Ectodermal cell (in vitro differentiated cells): ENCODE results near the gene KLK2.

Experiments used
- H3K27ac ChIP-seq: 2 replicates; pipeline ENCODE4 v1.7.0; 2013; ENCODE audit warnings: mild to moderate bottlenecking, low read depth, low read length; ENCODE audit not compliant: insufficient read depth, poor library complexity, severe bottlenecking
- H3K27me3 ChIP-seq: 2 replicates; pipeline ENCODE4 v1.7.0; 2013; ENCODE audit warnings: mild to moderate bottlenecking, low read length; ENCODE audit not compliant: insufficient read depth, control insufficient read depth, poor library complexity, severe bottlenecking
- H3K36me3 ChIP-seq: one replicate; pipeline ENCODE4 v1.7.0; 2013; ENCODE audit warnings: low read length; ENCODE audit not compliant: control insufficient read depth, insufficient read depth
- H3K4me1 ChIP-seq: one replicate; pipeline ENCODE4 v1.7.0; 2013; ENCODE audit warnings: low read length; ENCODE audit not compliant: control insufficient read depth, insufficient read depth
- H3K4me3 ChIP-seq: 2 replicates; pipeline ENCODE4 v1.7.0; 2013; ENCODE audit warnings: low read depth, low read length, control low read depth; ENCODE audit not compliant: insufficient read depth
- H3K9me3 ChIP-seq: 2 replicates; pipeline ENCODE4 v1.7.0; 2013; ENCODE audit warnings: mild to moderate bottlenecking, low read length, moderate library complexity; ENCODE audit not compliant: control insufficient read depth
- WGBS, 2 experiments: methylation state at CpG; one replicate each; pipeline ENCODE4 v1.1.7; 2013; ENCODE audit warnings: missing lambda C conversion rate in 2 of 2; 5-methylcytosine and 5-hydroxymethylcytosine counted together

KLK2 gene

DNA sequence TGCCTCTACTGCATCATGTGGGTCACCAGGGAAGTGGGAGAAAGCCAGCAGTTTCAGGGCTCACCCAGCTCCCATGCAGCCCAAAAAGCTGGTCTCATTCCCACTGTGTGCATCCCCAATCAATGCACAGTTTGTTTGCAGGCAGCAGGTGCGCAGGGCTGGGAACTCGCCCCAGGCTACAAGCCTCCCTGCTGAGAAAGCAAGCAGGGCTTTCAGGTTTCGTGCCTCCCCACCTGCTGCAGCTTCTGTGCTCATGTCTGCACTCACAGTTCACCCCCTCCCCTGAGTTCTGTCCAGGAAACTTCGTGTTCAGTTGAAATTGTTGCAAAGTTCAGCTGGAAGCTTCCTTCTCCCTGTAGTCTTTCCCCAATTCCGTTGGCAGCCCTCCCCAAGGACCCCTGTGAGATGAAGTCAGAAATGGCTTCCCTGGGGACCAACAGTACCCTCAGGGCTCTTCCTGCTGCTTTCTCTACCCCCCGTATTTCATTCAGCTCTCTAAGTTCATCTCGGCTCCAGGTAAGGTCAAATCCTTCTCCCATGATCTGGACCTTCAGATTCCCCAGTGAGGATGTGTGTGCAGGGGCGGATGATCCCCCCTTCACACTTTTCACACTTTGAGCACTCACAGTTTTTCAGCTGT is 28.8 kb upstream of the KLK2 start:
- H3K4me1 ChIP-seq: no peaks in the 10 kb centered on the region
- H3K9me3 ChIP-seq: no peaks in the 10 kb centered on the region
- no peaks in the 10 kb centered on the region for H3K36me3 ChIP-seq
- peaks cover 20% of the 10 kb centered on the region for H3K27me3 ChIP-seq
- H3K4me3 ChIP-seq: no peak overlapping the region
- no peak overlapping the region for H3K27ac ChIP-seq
- WGBS, 2 experiments: 35 to 44% methylated on average over 8 of the region's 8 CpGs

DNA sequence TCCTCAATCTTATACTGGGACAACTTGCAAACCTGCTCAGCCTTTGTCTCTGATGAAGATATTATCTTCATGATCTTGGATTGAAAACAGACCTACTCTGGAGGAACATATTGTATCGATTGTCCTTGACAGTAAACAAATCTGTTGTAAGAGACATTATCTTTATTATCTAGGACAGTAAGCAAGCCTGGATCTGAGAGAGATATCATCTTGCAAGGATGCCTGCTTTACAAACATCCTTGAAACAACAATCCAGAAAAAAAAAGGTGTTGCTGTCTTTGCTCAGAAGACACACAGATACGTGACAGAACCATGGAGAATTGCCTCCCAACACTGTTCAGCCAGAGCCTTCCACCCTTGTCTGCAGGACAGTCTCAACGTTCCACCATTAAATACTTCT is 22.5 kb upstream of the KLK2 start:
- Histone ChIP-seq H3K36me3 (no peaks in the 10 kb centered on the region), H3K27ac (no peak overlapping the region), H3K4me3 (no peak overlapping the region), H3K27me3 (peaks cover 5% of the 10 kb centered on the region), H3K4me1 (no peaks in the 10 kb centered on the region), H3K9me3 (no peaks in the 10 kb centered on the region)
- WGBS, 2 experiments: 40 to 61% methylated on average over 2 to 3 of the region's 3 CpGs

DNA sequence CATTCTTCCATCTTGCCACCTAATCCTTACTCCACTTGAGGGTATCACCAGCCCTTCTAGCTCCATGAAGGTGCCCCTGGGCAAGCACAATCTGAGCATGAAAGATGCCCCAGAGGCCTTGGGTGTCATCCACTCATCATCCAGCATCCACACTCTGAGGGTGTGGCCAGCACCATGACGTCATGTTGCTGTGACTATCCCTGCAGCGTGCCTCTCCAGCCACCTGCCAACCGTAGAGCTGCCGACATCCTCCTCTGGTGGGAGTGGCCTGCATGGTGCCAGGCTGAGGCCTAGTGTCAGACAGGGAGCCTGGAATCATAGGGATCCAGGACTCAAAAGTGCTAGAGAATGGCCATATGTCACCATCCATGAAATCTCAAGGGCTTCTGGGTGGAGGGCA is 21.6 kb upstream of the KLK2 start:
- H3K4me3 ChIP-seq: no peak overlapping the region
- H3K27me3 ChIP-seq: peaks cover 5% of the 10 kb centered on the region
- H3K9me3 ChIP-seq: no peaks in the 10 kb centered on the region
- no peaks in the 10 kb centered on the region for H3K4me1 ChIP-seq
- no peaks in the 10 kb centered on the region for H3K36me3 ChIP-seq
- 74 to 75% methylated on average over 4 of the region's 4 CpGs for WGBS, 2 experiments
- H3K27ac ChIP-seq: no peak overlapping the region

DNA sequence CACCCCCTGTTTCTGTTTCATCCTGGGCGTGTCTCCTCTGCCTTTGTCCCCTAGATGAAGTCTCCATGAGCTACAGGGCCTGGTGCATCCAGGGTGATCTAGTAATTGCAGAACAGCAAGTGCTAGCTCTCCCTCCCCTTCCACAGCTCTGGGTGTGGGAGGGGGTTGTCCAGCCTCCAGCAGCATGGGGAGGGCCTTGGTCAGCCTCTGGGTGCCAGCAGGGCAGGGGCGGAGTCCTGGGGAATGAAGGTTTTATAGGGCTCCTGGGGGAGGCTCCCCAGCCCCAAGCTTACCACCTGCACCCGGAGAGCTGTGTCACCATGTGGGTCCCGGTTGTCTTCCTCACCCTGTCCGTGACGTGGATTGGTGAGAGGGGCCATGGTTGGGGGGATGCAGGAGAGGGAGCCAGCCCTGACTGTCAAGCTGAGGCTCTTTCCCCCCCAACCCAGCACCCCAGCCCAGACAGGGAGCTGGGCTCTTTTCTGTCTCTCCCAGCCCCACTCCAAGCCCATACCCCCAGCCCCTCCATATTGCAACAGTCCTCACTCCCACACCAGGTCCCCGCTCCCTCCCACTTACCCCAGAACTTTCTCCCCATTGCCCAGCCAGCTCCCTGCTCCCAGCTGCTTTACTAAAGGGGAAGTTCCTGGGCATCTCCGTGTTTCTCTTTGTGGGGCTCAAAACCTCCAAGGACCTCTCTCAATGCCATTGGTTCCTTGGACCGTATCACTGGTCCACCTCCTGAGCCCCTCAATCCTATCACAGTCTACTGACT is 18.4 kb upstream of the KLK2 start, which contains the start of gene KLK3:
Gene KLK3 (plus strand): TSS at position 280 of the 775 bp plus-strand sequence. CDS start 41 bp downstream, at position 321.
- 73 to 74% methylated on average over 9 of the region's 9 CpGs for WGBS, 2 experiments
- no peaks in the 10 kb centered on the region for H3K9me3 ChIP-seq
- no peaks in the 10 kb centered on the region for H3K4me1 ChIP-seq
- H3K27ac ChIP-seq: no peak within 1 kb of the TSS
- no peaks in the 10 kb centered on the region for H3K36me3 ChIP-seq
- H3K27me3 ChIP-seq: peaks cover 5% of the 10 kb centered on the region
- H3K4me3 ChIP-seq: no peak within 1 kb of the TSS

DNA sequence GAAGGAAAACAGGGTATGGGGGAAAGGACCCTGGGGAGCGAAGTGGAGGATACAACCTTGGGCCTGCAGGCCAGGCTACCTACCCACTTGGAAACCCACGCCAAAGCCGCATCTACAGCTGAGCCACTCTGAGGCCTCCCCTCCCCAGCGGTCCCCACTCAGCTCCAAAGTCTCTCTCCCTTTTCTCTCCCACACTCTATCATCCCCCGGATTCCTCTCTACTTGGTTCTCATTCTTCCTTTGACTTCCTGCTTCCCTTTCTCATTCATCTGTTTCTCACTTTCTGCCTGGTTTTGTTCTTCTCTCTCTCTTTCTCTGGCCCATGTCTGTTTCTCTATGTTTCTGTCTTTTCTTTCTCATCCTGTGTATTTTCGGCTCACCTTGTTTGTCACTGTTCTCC is 15.9 kb upstream of the KLK2 start:
- no peak overlapping the region for H3K27ac ChIP-seq
- H3K36me3 ChIP-seq: no peaks in the 10 kb centered on the region
- no peaks in the 10 kb centered on the region for H3K4me1 ChIP-seq
- WGBS, 2 experiments: 79 to 82% methylated on average over 6 of the region's 6 CpGs
- H3K27me3 ChIP-seq: no peaks in the 10 kb centered on the region
- no peaks in the 10 kb centered on the region for H3K9me3 ChIP-seq
- H3K4me3 ChIP-seq: no peak overlapping the region

DNA sequence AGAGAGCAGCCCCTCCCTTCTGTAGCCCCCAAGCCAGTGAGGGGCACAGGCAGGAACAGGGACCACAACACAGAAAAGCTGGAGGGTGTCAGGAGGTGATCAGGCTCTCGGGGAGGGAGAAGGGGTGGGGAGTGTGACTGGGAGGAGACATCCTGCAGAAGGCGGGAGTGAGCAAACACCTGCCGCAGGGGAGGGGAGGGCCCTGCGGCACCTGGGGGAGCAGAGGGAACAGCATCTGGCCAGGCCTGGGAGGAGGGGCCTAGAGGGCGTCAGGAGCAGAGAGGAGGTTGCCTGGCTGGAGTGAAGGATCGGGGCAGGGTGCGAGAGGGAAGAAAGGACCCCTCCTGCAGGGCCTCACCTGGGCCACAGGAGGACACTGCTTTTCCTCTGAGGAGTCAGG is 14.4 kb upstream of the KLK2 start:
- Histone ChIP-seq H3K27ac (no peak overlapping the region), H3K4me1 (no peaks in the 10 kb centered on the region), H3K36me3 (no peaks in the 10 kb centered on the region), H3K9me3 (no peaks in the 10 kb centered on the region), H3K4me3 (no peak overlapping the region), H3K27me3 (no peaks in the 10 kb centered on the region)
- 62 to 63% methylated on average over 7 of the region's 7 CpGs for WGBS, 2 experiments

DNA sequence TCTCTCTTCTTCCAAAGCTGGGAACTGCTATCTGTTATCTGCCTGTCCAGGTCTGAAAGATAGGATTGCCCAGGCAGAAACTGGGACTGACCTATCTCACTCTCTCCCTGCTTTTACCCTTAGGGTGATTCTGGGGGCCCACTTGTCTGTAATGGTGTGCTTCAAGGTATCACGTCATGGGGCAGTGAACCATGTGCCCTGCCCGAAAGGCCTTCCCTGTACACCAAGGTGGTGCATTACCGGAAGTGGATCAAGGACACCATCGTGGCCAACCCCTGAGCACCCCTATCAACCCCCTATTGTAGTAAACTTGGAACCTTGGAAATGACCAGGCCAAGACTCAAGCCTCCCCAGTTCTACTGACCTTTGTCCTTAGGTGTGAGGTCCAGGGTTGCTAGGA is 13.4 kb upstream of the KLK2 start:
- Histone ChIP-seq H3K27me3 (no peaks in the 10 kb centered on the region), H3K9me3 (no peaks in the 10 kb centered on the region), H3K4me1 (no peaks in the 10 kb centered on the region), H3K4me3 (no peak overlapping the region), H3K27ac (no peak overlapping the region), H3K36me3 (no peaks in the 10 kb centered on the region)
- WGBS, 2 experiments: 84 to 86% methylated on average over 4 of the region's 4 CpGs

DNA sequence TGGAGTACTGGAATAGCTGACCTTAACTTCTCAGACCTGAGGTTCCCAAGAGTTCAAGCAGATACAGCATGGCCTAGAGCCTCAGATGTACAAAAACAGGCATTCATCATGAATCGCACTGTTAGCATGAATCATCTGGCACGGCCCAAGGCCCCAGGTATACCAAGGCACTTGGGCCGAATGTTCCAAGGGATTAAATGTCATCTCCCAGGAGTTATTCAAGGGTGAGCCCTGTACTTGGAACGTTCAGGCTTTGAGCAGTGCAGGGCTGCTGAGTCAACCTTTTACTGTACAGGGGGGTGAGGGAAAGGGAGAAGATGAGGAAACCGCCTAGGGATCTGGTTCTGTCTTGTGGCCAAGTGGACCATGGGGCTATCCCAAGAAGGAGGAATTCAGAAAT is 12.2 kb upstream of the KLK2 start:
- Histone ChIP-seq H3K4me3 (no peak overlapping the region), H3K27me3 (no peaks in the 10 kb centered on the region), H3K27ac (no peak overlapping the region), H3K36me3 (no peaks in the 10 kb centered on the region), H3K4me1 (no peaks in the 10 kb centered on the region), H3K9me3 (peaks cover 3% of the 10 kb centered on the region)
- 67 to 68% methylated on average over 5 of the region's 5 CpGs for WGBS, 2 experiments

DNA sequence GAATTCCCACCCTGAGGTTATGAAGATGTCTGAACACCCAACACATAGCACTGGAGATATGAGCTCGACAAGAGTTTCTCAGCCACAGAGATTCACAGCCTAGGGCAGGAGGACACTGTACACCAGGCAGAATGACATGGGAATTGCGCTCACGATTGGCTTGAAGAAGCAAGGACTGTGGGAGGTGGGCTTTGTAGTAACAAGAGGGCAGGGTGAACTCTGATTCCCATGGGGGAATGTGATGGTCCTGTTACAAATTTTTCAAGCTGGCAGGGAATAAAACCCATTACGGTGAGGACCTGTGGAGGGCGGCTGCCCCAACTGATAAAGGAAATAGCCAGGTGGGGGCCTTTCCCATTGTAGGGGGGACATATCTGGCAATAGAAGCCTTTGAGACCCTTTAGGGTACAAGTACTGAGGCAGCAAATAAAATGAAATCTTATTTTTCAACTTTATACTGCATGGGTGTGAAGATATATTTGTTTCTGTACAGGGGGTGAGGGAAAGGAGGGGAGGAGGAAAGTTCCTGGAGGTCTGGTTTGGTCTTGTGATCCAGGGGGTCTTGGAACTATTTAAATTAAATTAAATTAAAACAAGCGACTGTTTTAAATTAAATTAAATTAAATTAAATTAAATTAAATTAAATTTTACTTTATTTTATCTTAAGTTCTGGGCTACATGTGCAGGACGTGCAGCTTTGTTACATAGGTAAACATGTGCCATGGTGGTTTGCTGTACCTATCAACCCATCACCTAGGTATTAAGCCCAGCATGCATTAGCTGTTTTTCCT is 11.5 kb upstream of the KLK2 start:
- 76 to 79% methylated on average over 6 of the region's 7 CpGs for WGBS, 2 experiments

DNA sequence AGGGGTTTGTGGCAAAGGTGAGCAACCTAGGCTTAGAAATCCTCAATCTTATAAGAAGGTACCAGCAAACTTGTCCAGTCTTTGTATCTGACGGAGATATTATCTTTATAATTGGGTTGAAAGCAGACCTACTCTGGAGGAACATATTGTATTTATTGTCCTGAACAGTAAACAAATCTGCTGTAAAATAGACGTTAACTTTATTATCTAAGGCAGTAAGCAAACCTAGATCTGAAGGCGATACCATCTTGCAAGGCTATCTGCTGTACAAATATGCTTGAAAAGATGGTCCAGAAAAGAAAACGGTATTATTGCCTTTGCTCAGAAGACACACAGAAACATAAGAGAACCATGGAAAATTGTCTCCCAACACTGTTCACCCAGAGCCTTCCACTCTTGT is 3.8 kb upstream of the KLK2 start:
- H3K4me3 ChIP-seq: no peak overlapping the region
- no peak overlapping the region for H3K27ac ChIP-seq
- no peaks in the 10 kb centered on the region for H3K36me3 ChIP-seq
- peaks cover 3% of the 10 kb centered on the region for H3K9me3 ChIP-seq
- peaks cover 8% of the 10 kb centered on the region for H3K27me3 ChIP-seq
- H3K4me1 ChIP-seq: no peaks in the 10 kb centered on the region
- 79 to 84% methylated on average over 4 of the region's 4 CpGs for WGBS, 2 experiments

More for the DNA sequence above, 11.5 kb upstream of the KLK2 start:
- Histone ChIP-seq H3K9me3 (peaks cover 3% of the 10 kb centered on the region), H3K4me1 (no peaks in the 10 kb centered on the region), H3K27me3 (peaks cover 3% of the 10 kb centered on the region), H3K36me3 (no peaks in the 10 kb centered on the region), H3K27ac (no peak overlapping the region), H3K4me3 (no peak overlapping the region)
